Chondrocyte (in vitro differentiated cells): ENCODE results near the gene TRIM23. TPM values are rescaled to one million over a fixed set of nuclear protein-coding genes. Genes with fewer than 3 reads are reported as not detected.
"Not testable (repeated sequence)": the region's sequence is repeated elsewhere in the genome, so short reads cannot be mapped to it uniquely, and the experiment has no call there.

ENCODE experiments used
- DNase-seq: peaks from one replicate; pipeline ENCODE4 v3.0.0; 2021; ENCODE audit warnings: mixed read lengths, low spot score
- H3K27ac Mint-ChIP-seq: one replicate; pipeline ENCODE4 v1.8.0; 2021; ENCODE audit warnings: mild to moderate bottlenecking, moderate library complexity, mixed read lengths; ENCODE audit not compliant: unreplicated experiment
- H3K27me3 Mint-ChIP-seq: 2 replicates; pipeline ENCODE4 v1.8.0; 2021; ENCODE audit warnings: low read depth, mixed read lengths
- H3K36me3 Mint-ChIP-seq: 2 replicates; pipeline ENCODE4 v1.8.0; 2021; ENCODE audit warnings: low read depth, mixed read lengths
- H3K4me1 Mint-ChIP-seq: 2 replicates; pipeline ENCODE4 v1.8.0; 2021; ENCODE audit warnings: low read depth, mild to moderate bottlenecking, mixed read lengths
- H3K4me3 Mint-ChIP-seq: one replicate; pipeline ENCODE4 v1.8.0; 2021; ENCODE audit warnings: mild to moderate bottlenecking, moderate library complexity, mixed read lengths; ENCODE audit not compliant: unreplicated experiment
- H3K9me3 Mint-ChIP-seq: 2 replicates; pipeline ENCODE4 v1.8.0; 2021; ENCODE audit warnings: low read depth, mixed read lengths
- total RNA-seq: library from RNA; stranded (reverse); gene quantifications from 3 replicates; pipeline ENCODE4 v1.2.1, GENCODE V29; 2021
- TF ChIP-seq, protein P1 (sequence below): fragments of 200-600 bp; sonication (generic); IDR thresholded peaks from 2 replicates; pipeline ENCODE4 v1.5.0; 2021; ENCODE audit warnings: antibody characterized with exemption, mild to moderate bottlenecking, moderate library complexity

The TRIM23 gene
- total RNA-seq, 1 donor from 2014 or later = 17.5 TPM

GRCh38 chr5:65625743-65626142, 1.6 kb upstream of the TRIM23 start:
- DNase-seq = no peak
- TF ChIP-seq, protein P1, sequence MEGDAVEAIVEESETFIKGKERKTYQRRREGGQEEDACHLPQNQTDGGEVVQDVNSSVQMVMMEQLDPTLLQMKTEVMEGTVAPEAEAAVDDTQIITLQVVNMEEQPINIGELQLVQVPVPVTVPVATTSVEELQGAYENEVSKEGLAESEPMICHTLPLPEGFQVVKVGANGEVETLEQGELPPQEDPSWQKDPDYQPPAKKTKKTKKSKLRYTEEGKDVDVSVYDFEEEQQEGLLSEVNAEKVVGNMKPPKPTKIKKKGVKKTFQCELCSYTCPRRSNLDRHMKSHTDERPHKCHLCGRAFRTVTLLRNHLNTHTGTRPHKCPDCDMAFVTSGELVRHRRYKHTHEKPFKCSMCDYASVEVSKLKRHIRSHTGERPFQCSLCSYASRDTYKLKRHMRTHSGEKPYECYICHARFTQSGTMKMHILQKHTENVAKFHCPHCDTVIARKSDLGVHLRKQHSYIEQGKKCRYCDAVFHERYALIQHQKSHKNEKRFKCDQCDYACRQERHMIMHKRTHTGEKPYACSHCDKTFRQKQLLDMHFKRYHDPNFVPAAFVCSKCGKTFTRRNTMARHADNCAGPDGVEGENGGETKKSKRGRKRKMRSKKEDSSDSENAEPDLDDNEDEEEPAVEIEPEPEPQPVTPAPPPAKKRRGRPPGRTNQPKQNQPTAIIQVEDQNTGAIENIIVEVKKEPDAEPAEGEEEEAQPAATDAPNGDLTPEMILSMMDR = no peak
- Mint-ChIP-seq H3K9me3 (no peaks in the 10 kb centered on the region), H3K27ac (peak overlapping the region; percentile 78), H3K4me1 (peaks cover 30% of the 10 kb centered on the region), H3K36me3 (peaks cover 7% of the 10 kb centered on the region), H3K27me3 (no peaks in the 10 kb centered on the region), H3K4me3 (peak overlapping the region; percentile 88)

DNA sequence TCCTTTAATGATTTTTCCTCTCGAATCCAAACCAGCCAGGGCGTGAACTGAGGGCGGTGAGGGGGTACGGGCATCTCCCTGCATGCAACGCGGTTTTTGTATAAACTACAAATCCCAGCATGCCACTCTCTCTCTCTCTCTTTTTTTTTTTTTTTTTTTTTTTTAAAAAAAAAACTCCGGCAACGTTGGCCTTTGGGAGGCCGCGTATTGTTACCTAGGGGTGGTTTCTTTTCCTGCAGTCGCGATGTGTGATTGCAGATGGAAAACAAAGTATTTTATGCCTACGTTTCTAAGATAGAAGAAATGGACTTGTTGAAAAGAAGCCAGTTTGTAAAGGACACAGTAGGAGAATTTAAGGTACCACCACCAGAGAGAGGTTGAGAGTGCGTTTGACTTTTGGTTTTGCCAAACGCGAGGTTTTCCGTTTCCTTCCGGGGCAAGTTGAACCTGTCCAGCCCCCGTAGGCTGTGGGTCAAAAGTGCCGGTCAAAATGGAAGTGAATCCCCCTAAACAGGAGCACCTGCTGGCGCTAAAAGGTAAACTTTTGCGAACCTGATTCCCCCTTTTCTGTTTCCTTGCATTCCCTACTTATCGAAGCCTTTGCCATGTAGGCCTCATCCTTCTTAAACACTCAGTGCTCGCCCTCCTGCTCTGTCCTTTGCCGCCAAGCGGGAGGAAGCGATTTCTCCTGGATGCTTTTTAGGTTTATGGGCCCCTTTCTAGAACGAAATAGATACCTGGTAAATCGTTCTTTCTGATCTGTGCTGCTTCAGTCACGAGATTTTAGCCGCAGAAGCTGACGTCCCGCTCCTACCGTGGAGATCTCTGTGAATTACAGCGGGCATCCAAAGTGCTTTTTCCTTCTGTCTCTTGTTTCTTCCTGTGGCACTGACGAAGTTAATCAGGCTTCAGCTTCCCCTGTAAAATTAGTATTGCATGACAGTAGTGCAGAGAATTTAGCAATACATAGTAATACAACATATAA, 730 bp upstream of the TRIM23 start, which contains the start of the genes SHLD3 and TRAPPC13:
Gene SHLD3 (plus strand): TSS at position 457 of the 985 bp plus-strand sequence. CDS start 4,561 bp downstream, outside the sequence.
Gene TRAPPC13 (plus strand): TSS at position 457 of the 985 bp plus-strand sequence. CDS start 34 bp downstream, at position 491.
- peaks cover 6% of the 10 kb centered on the region for H3K36me3 Mint-ChIP-seq
- H3K9me3 Mint-ChIP-seq = no peaks in the 10 kb centered on the region
- peak within 1 kb of the TSS; percentile 88 for H3K4me3 Mint-ChIP-seq
- H3K4me1 Mint-ChIP-seq = peaks cover 30% of the 10 kb centered on the region
- TF ChIP-seq, protein P1 = peak; percentile 29
- H3K27ac Mint-ChIP-seq = peak within 1 kb of the TSS; percentile 98
- no peaks in the 10 kb centered on the region for H3K27me3 Mint-ChIP-seq
- no peak for DNase-seq

- H3K4me3 Mint-ChIP-seq = peak overlapping the region; percentile 88
- peaks cover 30% of the 10 kb centered on the region for H3K4me1 Mint-ChIP-seq
- peaks cover 2% of the 10 kb centered on the region for H3K36me3 Mint-ChIP-seq
Measured at GRCh38 chr5:65623482-65623881, 651 bp downstream of the TRIM23 start.

DNA sequence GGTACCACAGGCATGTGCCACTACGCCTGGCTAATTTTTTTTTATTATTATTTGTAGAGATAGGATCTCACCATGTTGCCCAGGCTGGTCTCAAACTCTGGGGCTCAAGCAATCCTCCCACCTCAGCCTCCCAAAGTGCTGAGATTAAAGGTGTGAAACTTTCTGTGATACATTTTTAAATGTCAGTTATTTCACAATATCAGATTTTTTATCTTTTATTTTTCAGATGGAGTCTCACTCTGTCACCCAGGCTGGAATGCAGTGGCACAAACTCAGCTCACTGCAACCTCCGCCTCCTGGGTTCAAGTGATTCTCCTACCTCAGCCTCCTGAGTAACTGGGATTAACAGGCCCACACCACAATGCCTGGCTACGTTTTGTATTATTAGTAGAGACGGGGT, 2.2 kb downstream of the TRIM23 start:
- H3K9me3 Mint-ChIP-seq, H3K4me3 Mint-ChIP-seq, DNase-seq, H3K27ac Mint-ChIP-seq, H3K36me3 Mint-ChIP-seq, H3K27me3 Mint-ChIP-seq: not testable (repeated sequence)
- H3K4me1 Mint-ChIP-seq = peaks cover 30% of the 10 kb centered on the region

More at GRCh38 chr5:65623482-65623881, 651 bp downstream of the TRIM23 start:
- Mint-ChIP-seq H3K27me3 (no peaks in the 10 kb centered on the region), H3K27ac (peak overlapping the region; percentile 98), H3K9me3 (no peaks in the 10 kb centered on the region)
- TF ChIP-seq, protein P1 = no peak
- no peak for DNase-seq

DNA sequence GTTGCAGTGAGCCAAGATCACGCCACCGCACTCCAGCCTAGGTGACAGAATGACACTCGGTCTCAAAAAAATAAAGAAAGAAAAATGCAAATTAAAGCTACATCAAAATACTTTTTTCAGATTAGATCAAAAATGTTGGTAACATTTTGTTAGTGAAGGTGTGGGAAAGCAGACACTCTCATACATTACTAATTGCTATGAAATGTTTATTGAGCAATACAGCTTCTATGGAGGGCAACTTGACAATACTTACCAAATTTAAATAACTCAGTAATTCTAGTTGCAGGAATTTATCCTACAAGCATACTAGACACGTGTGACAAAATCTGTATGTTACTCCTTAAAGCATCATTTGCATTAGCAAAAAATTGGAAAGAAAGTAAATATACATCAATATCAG, 4.1 kb downstream of the TRIM23 start:
- Mint-ChIP-seq H3K36me3 (peaks cover 1% of the 10 kb centered on the region), H3K9me3 (no peaks in the 10 kb centered on the region), H3K27me3 (no peaks in the 10 kb centered on the region), H3K27ac (no peak overlapping the region), H3K4me3 (no peak overlapping the region), H3K4me1 (peaks cover 19% of the 10 kb centered on the region)
- no peak for DNase-seq
- TF ChIP-seq, protein P1 = no peak
